A673 (cell line): Measurements from ENCODE around the gene CYTL1.

Experiments used
- EZH2 ChIP-seq: fragments of 200-600 bp; sonication (generic); IDR thresholded peaks from 2 replicates; pipeline ENCODE4 v1.6.1; 2017; ENCODE audit warnings: borderline replicate concordance, low read depth, mild to moderate bottlenecking, mixed read lengths, antibody characterized with exemption, low read length; ENCODE audit not compliant: poor library complexity, severe bottlenecking
- TF ChIP-seq, protein P1 (sequence below): fragments of 300-800, 200-600 bp; sonication (generic); conservative IDR thresholded peaks from 2 replicates; pipeline ENCODE4 v1.5.1; 2017; ENCODE audit warnings: low read depth, mild to moderate bottlenecking, antibody characterized with exemption, low read length, moderate library complexity, mixed read lengths

DNA sequence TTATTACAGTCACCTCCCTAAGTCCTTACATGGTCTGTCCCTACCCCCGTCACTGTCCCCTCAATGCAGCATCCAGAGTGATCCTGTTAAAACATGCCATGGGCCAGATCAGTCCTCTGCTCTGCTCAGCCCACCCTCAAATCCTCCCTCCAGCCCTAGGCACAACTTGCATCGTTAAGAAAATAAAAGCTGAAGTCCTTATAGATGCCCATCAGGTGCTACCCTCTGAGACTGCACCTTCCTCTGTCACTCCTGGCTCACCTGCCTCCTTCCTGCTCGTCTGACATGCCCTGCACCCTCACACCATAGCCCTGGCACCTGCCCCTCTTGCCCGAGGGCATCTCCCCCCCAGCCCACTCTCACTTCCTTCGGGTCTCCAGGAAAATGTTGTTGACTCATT is 36.2 kb upstream of the CYTL1 start:
- TF ChIP-seq, protein P1, sequence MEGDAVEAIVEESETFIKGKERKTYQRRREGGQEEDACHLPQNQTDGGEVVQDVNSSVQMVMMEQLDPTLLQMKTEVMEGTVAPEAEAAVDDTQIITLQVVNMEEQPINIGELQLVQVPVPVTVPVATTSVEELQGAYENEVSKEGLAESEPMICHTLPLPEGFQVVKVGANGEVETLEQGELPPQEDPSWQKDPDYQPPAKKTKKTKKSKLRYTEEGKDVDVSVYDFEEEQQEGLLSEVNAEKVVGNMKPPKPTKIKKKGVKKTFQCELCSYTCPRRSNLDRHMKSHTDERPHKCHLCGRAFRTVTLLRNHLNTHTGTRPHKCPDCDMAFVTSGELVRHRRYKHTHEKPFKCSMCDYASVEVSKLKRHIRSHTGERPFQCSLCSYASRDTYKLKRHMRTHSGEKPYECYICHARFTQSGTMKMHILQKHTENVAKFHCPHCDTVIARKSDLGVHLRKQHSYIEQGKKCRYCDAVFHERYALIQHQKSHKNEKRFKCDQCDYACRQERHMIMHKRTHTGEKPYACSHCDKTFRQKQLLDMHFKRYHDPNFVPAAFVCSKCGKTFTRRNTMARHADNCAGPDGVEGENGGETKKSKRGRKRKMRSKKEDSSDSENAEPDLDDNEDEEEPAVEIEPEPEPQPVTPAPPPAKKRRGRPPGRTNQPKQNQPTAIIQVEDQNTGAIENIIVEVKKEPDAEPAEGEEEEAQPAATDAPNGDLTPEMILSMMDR: no peak
- no peak for TF ChIP-seq EZH2
